GM18907 (cell line): ENCODE results near the gene OR4K13.

Experiments used
- ATAC-seq: cut with Tn5 transposase; IDR thresholded peaks from one replicate; pipeline ENCODE4 v1.9.1; 2021; ENCODE audit warnings: mild to moderate bottlenecking, moderate library complexity; ENCODE audit not compliant: unreplicated experiment

The OR4K13 gene, protein sequence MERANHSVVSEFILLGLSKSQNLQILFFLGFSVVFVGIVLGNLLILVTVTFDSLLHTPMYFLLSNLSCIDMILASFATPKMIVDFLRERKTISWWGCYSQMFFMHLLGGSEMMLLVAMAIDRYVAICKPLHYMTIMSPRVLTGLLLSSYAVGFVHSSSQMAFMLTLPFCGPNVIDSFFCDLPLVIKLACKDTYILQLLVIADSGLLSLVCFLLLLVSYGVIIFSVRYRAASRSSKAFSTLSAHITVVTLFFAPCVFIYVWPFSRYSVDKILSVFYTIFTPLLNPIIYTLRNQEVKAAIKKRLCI

DNA sequence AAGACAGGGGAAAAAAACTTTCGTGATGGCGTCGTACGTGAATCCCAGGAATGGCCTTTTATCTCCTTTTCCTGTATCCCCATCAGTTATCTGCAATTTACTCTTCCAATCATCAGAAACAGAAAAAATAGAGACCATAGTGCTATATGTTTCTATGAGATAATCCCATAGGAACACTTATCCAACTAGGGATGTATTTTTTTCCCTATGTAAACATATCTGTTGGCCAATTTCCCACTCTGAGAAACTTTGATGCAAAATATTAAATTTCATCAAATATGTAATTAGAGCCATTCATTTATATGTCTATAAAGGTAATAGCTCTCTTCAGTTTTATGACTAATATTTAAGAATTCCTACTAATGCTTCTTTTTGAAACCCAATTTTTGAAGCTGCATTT lies at the start of gene OR4K13:
OR4K13 (minus strand) TSS at position 101 of the 400 bp plus-strand sequence. CDS start 1,280 bp downstream, outside the sequence.
- ATAC-seq: no peak

DNA sequence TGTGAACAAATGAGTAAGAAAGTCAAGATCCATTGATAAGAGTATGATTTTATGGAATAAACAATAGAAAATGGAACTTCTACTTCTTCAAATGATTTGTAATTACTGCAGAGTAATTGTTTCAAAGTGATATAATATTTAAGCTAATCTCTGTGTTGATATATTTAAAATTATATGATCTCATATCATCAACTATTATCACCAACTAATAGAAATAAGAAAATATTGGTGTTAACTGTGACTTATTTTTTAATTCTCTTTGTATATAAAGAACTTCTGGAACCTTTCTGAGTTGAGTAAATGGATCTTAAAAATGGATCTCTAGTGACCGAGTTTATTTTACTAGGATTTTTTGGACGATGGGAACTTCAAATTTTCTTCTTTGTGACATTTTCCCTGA lies 23.9 kb upstream of the OR4K13 start, which contains the start of gene OR4L1:
OR4L1 (plus strand) TSS at position 301 of the 400 bp plus-strand sequence; CDS start at position 301, 0 bp downstream.
- no peak for ATAC-seq

DNA sequence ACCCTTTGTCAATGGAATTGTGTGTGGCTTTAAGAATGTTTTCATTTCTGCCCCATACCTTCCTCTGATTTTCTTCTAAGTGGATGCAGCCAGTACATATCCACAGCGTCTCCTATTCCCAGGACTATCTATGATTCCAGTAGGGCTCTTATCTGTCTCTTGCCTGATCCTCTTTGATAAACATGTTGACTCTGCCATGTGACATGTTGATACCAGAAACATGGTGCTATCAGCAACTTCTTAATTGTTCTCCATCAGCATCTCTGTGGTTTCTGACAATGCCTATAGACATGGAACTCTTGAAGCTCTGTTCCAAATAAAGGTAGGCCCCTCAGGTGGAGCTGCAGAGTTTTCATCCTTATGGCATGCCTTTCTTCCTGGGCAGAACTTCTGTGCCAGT lies 12.4 kb upstream of the OR4K13 start:
- no peak for ATAC-seq

DNA sequence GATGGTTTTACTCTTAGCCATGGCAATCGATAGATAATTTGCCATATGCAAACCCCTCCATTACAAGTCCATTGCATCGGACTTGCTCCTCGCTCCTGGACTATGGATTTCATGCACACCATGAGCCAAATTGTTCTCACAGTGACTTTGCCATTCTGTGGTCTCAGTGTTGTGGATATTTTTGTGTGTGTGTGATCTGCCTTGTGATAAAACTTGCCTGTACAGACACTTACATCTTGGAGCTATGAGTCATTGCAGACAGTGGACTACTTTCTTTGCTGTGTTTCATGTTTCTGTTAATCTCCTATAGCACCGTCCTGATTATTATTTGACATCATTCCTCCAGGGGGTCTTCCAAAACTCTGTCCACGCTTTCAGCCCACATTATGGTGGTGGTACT lies 8.4 kb upstream of the OR4K13 start:
- no peak for ATAC-seq

DNA sequence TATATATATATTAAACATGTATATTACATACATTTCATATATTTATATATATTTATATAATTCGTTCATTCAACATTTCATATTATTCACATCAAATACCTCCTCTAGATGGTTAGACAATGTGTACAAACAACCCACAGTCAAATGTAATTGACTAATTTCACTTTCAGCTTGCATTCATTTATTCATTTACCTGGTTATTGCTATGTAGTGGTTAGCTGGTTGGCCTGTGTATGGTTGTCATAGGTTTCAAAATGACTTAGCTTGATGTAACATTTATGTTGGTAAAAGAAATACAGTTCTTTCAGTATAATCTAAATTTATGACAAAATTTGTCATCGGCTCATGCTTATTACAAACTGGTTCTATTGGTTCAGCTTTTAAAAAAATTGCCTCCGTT lies 389 bp downstream of the OR4K13 start:
- ATAC-seq: peak; percentile 57

DNA sequence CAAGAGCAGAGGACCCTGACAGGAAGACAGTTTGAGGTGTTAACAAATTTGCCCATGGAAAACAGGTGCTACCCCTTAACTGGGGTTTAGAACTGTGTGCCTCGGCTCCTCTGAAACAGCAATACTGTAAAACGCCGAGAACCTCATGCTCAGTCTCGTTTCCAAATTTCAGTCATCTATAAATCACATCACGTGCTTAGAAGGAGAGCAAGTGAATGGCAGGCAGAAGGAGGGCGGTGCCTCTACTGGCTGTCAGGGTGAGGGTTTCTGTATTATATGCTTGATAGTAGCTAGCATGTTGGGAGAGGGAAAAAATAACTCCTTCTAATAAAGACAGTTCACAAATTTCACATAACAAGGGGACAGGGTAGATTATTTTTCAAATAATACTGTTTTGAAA lies 4.8 kb downstream of the OR4K13 start:
- ATAC-seq: no peak

DNA sequence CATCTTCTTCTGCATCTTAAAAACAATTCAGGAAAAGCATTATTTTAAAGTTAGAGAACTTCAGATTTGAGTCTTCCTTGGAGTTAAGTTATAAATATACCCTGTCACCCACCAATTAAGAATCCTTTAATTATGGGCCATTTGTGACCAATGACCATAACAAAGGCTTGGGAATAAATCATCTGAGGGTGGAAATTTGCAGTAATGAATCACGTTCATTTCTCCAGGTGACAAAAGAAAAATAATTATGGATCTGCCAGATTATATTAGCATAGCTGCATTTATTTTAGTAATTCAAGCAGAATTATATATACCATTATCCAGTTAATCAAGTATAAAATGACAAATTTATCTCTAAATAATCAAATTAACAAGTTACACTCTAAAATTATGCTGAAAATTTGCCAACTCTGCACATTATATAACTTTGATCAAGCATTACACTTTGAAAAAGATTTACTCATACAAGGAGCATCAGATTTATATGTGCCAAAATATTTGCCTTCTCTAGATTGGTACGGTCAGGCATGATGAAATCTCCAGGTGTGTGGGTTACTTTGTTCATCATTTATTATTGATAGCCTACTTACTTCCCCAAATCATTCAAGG lies 16.5 kb downstream of the OR4K13 start, which contains the start of gene OR4K14:
OR4K14 (minus strand) TSS at position 51 of the 609 bp plus-strand sequence. CDS start 4,114 bp downstream, outside the sequence.
- ATAC-seq: no peak

DNA sequence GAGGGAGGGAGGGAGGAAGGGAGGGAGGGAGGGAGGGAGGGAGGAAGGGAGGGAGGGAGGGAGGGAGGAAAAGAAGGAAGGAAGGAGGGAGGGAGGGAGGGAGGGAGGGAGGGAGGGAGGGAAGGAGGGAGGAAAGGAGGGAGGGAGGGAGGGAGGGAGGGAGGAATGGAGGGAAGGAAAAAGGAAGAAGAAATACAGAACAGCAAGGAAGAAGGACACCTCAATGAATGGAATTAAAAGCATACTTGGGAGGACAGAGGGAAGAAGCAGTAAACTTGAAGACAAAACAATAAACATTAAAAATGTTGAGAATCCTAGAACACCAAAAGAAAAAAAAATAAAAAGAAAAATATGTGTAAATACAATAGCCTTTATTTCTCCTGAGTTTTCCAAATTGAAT lies 27.7 kb downstream of the OR4K13 start:
- ATAC-seq: no peak

DNA sequence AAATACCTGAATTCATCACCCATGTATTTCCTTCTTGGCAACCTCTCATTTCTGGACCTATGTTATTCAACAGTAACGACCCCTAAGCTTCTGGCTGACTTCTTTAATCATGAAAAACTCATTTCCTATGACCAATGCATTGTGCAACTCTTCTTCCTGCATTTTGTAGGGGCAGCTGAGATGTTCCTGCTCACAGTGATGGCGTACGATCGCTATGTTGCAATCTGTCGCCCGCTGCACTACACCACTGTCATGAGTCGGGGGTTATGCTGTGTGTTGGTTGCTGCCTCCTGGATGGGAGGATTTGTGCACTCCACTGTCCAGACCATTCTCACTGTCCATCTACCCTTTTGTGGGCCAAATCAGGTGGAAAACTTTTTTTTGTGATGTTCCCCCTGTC lies 33.5 kb downstream of the OR4K13 start:
- no peak for ATAC-seq

DNA sequence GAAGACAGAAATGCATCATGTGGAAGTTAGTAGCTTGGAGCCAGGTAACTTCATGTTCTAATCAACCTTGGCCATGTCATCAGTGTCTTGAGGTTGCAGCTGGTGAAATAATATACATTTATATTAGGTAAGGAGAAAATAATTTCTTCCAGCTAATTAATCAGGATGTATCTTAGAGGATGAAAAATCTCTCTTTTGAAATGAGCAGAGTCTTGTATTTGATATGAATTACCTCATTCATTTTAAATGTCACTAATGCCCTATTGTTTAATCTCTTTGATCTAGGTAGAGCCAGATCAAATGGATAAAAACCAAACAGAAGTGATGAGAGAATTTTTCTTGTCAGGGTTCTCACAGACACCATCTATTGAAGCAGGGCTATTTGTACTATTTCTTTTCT lies 34.0 kb downstream of the OR4K13 start, which contains the start of gene OR4Q2:
OR4Q2 (plus strand) TSS at position 301 of the 400 bp plus-strand sequence.
- ATAC-seq: no peak

DNA sequence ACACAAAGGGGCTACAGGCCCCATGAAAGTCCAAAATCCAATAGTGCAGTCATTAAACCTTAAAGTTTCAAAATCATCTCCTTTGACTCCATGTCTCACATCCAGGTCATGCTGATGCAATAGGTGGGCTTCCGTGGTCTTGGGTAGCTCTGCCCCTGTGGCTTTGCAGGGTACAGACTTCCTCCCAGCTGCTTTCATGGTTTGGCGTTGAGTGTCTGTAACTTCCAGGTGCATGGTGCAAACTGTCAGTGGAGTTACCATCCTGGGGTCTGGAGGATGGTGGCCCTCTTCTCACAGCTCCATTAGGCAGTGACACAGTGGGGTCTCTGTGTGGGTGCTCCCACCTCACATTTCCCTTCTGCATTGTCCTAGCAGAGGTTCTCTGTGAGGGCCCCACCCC lies 42.4 kb downstream of the OR4K13 start:
- ATAC-seq: no peak
